Activated CD4-positive, alpha-beta T cell treated with anti-CD3 and anti-CD28 coated beads, Interleukin-2, amount 50 U/mL, for 1 hour (primary cell): ENCODE data around the gene CHAT.
"Not testable (repeated sequence)": the region's sequence is repeated elsewhere in the genome, so short reads cannot be mapped to it uniquely, and the experiment has no call there.

ENCODE experiments used
- DNase-seq: peaks from one replicate; pipeline ENCODE4 v3.0.0-alpha.2; 2020

The CHAT gene

DNA sequence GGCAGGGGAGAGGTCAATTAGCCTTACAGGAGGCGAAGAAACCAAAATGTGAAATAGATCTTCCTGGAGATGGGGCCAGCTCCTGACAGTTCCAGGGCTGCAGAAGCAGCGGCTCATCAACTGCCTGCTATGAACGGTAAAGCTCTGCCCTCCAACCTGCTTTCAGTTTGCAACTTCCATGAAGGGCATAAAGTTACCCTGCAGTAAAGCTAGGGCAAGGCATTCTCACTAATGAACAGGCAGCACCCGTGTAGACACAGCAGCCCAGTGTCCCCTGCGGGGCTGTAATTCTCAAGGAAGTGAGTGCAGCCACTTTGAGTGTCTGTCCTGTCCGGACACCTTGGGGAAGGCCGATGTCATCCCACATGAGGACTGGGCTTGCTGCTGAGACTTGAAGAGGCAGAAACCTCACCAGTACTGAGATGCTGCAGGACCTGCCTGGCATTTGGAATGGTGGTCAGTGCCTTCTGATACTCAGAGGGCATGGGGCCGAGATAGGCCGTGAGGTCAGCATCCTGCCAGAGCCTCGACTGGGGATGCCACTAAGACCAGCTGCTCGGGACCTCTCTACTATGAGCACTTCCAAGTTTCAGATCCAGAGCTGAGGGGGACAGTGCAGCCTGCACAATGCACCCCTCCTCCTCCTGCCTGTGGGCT is 39.6 kb downstream of the CHAT start:
- no peak for DNase-seq

DNA sequence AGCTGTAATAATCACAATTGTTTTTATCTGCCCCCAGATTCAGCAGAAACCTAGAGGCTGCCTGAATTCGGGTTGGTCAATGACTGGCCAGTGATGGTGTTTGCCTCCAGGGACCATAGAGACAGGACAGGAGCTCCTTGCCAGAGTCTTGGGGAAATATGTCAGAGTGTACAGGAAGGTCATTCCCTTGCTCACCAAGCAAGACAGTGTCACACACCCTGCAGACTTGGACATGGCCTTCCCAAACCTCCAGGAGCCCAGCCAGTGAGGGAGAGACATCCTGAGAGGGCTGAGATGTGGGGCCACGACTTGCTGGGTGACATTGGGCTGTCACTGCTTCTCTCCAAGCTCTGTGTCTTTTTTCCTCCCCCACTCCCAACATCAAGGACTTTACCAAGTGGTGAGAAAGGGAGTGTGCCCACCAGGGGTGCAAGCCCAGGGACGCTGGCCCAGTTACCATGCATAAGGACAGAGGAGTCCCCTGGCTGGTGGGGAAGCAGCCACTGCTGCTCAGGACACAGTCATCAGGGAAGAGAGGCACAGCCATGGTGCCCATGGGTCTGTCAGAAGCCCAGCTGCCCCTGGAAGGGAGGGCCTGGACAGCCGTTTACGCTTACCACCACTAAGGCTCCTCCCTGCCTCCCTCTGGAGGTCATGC is 40.3 kb downstream of the CHAT start:
- DNase-seq, result no peak

DNA sequence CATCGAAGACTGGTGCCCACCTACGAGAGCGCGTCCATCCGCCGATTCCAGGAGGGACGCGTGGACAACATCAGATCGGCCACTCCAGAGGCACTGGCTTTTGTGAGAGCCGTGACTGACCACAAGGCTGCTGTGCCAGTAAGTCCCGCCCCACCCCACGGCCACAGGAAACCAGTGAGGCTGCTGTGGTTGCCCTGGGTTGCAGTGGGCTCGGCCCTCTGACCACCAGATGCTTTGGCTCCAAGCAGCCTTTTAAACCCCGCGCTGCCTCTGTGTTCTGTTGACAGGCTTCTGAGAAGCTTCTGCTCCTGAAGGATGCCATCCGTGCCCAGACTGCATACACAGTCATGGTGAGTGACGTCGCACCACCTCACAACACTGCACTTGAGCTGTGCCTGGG is 41.3 kb downstream of the CHAT start:
- DNase-seq, result no peak

DNA sequence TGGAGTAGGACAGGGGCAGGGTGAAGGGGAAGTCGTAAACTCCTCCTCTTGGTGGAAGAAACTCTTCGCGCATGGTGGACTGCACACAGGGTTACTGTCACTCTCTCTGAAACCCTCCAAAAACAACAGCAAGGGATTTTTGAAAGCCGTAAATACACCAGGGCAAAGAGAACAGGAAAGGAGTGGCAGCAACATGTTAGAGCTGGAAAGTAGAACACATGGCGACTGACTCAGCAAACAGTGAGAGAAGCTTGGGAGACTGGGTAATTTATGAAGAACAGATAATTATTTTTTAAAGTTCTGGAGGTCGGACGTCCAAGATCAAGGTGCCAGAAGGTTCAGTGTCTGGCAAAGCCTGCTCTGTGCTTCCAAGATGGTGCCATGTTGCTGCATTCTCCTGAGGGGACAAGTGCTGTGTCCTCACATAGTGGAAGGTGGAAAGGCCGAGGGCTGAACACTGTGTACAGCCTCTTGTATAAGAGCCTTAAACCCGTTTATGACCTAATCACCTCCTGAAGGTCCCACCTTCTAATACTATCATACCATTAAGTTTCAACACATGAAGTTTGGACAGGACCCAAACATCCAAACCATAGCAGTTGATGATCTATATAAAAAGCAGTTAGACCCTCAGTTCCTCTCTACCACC is 43.1 kb downstream of the CHAT start:
- DNase-seq, result no peak

DNA sequence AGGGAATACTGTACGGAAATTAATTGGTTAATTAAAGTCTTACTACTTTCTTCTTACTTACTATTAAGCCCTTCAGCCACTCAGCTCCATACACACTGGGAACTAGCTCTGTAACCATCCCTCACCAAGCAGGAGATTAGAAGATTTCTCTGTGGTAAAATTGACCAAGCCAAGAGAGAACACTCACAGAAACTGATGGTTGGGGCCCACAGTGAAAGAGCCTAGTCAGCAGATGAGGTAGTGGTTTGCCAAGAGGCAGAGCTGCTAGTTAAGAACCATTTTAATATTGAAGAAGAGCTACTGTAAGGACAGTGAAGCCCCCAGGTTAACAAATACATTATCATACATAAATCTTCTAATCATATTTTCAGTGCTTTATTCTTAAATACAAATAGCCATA is 43.8 kb downstream of the CHAT start:
- no peak for DNase-seq

DNA sequence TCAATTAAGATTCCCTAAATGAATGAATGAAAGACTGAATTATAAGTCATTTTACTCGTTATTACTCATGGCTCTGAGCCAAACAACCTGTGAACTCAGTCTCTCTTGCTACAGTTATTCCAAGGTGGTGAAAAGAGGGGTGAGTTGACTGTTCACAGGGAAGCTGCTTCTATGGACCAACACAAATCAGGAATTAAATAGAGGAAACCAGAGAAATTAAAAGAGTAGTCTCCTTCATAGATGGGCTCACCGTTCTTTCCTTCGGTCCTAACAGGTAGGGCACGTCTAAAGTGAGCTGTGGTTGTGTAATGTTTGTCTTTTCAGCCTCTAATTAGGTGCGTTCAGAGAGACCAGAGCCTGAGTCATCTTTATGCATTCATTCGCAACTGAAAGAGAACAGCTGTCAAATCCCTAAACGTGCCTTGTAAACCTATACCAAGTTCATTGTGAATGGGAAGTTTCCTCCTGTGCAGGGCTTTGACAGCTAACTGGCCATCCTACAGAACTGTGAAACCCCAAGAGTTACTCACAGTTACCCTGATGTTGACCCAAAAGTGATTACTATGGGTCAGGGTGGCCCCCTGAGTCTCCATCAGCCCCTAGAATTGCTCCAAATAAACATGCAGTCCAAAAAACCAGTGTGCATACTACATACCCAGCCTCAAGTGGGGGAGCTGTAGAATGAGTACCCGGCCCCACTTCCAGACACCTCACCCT is 47.5 kb downstream of the CHAT start:
- no peak for DNase-seq

DNA sequence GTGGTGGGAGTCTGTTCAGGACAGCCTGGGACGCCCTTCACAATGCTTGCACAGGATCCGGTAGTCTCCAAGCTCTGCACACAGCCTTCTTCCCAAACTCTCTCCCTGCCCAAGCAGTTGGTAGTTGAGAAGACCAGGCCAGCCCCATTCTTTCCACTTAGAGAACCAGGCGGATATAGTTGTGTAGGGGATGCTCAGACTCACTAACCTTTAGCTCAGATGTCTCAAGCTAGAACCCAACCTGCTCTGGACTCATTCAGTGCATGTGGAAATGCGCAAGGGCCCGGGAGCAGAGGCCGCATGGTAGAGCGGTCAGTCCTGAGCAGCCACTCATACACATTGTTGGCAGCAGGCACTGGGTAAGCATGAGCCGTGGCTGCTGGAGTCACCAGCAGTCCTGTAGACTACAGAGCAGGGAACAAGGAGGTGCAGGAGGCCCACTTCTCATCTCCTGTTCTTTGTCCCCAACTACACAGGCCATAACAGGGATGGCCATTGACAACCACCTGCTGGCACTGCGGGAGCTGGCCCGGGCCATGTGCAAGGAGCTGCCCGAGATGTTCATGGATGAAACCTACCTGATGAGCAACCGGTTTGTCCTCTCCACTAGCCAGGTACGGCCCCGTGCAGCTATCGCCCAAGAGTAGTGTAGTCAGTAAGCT is 48.5 kb downstream of the CHAT start:
- DNase-seq, result no peak

DNA sequence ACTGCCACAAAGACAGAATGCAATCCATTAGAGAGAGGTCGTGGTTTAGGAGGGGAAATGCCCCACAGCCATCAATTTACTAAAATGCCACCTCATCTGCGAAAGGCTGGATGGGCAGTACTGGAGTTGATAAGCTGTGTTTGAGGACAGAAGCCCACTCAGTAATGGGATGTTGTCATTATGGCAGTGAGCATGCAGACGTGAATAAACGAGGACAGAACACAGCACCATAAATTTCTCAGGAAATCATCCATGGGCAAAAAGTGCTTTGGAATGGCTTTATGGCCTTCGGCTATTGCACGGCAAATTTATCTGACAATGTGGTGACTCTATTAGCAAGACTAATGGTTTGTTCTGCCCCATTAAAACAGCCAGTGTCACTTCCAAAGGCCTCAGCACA is 49.8 kb downstream of the CHAT start:
- DNase-seq, result no peak

DNA sequence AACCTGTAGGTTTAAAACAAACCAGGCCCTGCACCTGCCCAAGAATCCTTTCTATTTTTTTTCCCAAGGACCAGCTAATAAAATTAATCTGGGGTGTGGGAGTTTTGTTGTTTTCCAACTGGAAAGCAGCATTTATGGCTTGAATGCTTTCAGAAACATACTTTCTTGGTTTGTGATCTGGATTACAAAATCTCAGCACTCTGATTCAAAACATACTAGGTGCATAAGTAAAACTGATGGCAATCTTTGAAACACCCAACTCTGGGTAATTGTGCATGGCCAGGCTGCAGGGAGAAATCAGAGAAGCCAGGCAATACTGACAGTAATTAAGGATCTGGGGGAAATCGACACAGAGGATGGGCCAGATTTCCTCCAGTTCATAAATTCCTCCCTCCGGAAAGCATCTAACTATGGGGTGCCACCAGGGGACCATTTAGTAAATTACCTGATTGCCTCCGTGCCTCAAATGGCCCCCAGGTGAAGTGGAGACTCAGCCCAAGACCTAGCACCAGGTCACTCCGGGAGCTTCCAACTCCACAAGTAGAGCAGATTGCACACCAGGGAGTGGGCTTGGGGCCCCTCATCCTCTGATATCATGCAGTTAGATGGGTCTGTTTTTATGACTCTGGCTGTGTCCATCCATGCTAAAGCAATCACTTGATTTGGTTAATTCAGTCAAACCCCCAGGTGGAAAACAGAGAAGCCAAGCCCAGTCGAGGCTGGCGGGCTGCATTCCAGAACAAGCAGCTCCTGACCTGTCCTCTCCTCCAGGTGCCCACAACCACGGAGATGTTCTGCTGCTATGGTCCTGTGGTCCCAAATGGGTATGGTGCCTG is 50.4 kb downstream of the CHAT start:
- DNase-seq, result no peak

DNA sequence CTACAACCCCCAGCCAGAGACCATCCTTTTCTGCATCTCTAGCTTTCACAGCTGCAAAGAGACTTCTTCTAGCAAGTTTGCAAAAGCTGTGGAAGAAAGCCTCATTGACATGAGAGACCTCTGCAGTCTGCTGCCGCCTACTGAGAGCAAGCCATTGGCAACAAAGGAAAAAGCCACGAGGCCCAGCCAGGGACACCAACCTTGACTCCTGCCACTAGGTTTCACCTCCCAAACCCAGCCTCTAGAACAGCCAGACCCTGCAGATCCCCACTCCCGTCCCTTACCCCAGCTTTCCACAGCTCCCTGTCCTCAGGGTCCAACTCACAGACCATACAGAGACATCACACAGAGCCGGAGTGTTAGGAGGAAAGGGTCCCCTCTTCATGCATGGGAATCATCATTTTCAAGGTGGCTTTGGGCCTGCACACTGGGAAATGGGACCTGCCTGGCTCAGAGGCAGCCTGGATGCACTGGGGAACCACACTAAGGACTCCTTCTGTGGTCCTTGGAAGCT is 51.1 kb downstream of the CHAT start:
- DNase-seq, result no peak

DNA sequence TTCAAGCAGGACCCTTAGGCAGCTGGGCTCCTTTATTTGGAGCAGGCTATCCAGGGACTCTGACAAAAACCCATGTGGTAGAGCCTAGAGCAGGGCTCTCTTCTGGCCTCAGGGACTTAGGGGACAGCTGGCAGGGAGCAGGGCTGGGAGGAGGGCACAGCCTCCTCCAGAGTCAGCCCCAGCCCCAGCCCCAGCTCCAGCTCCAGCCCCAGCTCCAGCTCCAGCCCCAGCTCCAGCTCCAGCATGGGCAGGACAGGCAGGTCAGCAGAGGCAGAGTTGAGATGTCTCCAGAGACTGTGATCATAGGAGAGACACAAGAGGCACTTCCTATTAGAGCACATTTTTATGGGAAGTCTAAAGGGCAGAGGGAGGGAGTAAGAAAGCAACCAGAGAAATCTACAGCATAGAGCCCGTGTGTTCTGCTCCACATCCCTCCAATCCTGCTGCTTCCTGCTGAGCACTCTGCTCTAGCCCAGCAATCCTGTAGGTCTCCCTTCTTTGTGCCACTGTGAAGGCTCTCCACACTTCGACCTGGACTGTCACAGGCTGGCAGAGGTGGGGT is 52.3 kb downstream of the CHAT start:
- no peak for DNase-seq

DNA sequence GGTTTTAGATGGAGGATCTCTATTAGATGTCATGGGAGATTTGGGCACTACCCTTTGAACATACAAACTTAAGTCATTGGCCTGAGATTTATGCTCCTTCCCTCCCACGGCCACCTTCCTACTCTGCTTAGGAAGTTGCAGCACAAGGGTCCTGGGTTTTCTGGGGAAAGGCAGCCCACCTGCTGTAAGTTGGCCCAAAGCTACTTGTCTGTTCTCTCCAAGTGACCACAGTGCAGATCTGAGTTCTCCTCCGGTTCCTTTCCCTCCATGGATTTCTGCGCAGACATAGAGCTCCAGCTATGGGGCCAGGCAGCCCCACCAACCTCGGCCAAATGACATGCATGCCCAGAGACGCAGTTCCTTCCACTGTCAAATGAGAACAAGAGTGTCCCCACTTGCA is 52.8 kb downstream of the CHAT start:
- DNase-seq, result no peak

DNA sequence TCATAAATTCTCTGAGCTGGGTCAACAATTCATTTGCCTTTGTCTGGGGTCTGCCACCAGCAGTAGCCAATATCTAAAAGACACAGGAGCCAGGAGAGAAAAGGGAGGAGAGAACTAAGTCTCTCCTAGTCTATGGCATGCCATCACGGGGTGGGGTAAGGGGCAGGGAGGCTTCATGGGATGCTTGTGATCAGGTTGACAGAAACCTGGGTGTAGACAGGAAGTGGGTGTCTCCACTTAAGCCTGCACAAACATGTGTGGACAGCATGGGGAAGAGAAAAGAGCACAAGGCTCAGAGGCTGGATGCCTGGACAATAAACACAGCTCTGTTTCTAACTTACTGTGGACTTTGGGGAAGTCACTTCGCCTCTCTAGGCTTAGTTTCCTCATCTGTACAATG is 54.2 kb downstream of the CHAT start:
- no peak for DNase-seq

DNA sequence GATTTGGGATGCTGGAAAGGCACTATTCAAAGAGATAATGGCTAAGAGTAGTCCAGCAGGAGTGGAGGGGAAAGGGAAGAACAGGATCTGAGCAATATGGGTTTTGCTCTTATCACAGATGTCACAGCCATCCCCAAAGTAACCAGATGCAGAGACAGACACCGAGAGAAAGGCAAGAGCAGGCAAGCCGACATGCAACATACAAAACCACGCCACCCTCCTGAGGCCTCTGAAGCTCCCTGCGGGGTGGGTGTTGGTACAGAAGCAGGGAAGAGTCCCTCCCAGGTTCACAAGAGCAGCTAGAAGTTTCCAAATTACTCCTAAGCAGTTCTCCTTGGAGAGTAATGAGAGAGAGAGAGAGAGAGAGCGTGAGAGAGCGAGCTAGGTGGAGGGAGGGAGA is 54.8 kb downstream of the CHAT start:
- no peak for DNase-seq

DNA sequence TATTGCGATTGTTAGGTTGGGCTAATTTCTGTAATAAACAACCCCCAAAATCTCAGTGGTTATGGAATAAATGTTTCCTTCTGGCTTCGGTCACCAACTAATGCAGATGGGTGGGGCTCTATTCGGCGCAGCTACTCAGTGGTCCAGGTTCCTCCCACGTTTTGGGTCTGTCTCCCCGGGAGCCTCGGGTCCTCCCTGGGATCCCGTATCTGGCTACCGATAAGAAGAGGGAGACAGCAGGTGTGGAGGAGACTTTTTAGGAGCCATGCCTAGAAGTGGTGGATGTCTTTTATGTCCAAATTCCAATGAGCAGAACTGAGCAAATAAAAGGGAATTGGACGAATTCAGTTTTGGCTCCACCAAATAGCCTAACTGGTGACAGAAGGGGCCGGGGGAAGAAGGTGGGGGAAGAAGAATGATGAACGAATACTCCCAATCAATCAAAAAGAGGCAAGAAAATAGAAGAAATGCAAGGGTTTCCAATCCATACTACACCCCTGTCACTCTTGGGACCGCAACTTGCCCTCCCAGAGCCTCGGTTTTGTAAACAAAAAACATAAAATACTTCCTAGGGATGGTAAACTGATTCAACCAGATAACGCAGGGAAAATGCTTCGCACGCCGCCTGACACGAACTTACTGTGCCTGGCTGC is 65.1 kb downstream of the CHAT start:
- DNase-seq, result no peak

DNA sequence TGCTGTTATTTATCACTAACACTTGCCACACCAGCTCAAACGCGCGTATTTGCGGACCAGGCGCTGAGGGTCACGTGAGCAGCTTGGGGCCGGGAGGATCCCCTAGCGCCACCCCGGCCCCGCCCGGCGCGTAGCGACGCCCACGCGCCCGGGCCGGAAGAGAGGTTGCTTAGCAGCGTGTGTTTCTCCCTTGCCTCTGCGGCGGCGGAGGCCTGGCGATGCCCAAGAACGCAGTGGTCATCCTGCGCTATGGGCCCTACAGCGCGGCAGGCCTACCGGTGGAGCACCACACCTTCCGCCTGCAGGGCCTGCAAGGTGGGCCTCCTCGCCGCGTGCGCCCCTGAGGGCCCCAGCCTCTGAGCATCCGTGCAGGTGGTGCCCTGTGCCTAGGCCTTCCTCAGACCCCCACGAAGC is 65.7 kb downstream of the CHAT start, which contains the start of gene C10orf53:
TSS of gene C10orf53 (plus strand) at position 172 of the 414 bp plus-strand sequence. CDS start at position 219, 47 bp downstream.
- DNase-seq, result no peak

DNA sequence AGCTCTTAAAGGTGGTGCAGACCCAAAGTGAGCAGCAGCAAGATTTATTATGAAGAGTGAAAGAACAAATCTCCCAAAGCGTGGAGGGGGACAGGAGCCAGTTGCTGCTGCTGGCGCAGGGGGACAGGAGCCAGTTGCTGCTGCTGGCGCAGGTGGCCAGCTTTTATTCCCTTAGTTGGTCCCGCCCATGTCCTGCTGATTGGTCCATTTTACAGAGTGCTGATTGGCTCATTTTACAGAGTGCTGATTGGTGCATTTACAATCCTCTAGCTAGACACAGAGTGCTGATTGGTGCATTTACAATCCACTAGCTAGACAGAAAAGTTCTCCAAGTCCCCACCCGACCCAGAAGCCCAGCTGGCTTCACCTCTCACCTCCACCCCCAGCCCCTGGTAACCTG is 68.6 kb downstream of the CHAT start:
- not testable (repeated sequence) for DNase-seq

DNA sequence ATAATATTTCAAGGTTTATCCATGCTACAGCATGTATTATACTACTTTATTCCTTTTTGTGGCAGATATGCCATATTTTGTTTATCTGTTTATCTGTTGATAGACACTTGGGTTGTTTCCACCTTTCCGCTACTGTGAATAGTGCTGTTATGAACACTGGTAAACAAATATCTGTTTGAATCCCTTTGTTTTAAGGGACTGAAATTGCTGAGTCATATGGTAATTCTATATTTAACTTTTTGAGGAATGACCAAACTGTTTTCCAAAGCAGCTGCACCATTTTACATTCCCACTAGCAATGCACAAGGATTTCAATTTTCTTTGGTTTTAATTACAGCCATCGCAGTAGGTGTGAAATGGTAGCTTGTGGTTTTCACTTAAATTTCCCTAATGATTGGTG is 69.0 kb downstream of the CHAT start:
- DNase-seq, result no peak

DNA sequence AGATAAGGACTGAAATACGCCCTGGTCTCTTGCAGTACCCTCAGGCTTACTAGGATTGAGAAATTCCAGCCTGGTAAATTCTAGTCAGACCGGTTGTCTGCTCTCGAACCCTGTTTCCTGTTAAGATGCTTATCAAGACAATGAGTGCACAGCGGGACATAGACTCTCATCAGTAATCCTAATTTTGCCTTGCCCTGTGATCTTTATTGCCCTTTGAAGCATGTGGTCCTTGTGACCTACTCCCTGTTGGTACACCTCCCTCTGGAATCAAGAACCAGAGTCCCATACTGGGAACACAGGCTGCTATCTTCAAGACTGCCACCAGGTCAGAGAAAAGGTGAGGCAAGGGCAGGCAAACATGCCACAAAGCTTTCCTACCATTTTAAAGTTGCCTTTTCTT is 72.8 kb downstream of the CHAT start:
- DNase-seq, result no peak

DNA sequence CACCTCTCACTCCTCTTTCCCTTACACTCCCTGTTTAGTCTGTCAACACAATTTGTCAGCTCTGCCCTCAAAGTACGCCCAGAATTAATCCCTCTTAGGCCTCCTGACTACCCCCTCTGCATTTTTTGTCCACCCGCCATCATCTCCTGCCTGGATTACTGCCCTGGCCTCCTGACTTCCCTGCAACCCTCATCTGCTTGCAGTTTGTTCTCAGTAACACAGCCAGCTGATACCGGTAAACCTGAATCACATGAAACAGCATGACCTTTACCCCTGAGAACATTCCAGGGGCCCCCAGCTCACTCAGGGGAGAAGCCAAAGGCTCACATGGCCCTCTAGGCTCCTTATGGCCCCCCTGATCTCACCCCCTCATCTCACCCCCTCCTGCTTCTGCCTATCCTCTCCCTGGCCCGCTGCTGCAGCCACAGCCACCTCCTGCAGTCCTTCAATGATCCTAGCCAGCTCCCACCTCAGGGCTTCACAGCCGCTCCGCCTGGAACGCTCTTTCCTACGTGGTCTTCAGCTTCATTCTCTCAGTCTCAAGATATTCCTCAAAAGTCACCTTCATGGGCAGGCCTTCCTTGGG is 74.5 kb downstream of the CHAT start:
- DNase-seq, result no peak

DNA sequence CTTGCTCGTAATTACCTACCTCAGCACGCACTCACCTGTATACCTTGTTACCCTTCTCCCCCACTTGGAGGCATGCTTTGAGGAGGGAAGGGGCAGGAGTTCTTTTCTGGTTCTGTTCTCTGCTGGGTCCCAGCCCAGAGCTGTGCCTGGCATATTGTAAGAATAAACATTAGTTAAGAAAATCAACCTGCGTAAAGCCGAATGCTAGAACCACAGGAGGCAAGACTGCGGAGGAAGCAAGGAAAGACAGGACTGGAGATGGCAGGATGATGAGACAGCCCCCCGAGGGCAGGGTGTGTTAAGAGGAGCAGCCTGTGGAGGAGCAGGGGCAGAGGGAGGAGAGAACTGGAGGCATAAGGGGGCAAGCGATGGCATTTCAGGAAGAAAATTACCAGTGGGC is 75.1 kb downstream of the CHAT start:
- DNase-seq, result no peak
